MM.1S (cell line): ENCODE data around the gene ENOX1.

ENCODE experiments used
- EZH2 ChIP-seq: fragments of 300-600 bp; sonication (generic); optimal IDR thresholded peaks from 2 replicates; pipeline ENCODE3; 2017; ENCODE audit warnings: low read depth, mild to moderate bottlenecking, antibody characterized with exemption, low read length, mixed read lengths
- EZH2phosphoT487 ChIP-seq: fragments of 300-600 bp; sonication (generic); IDR thresholded peaks from 2 replicates; pipeline ENCODE4 v1.6.1; 2018; ENCODE audit warnings: antibody characterized with exemption, low read length
- TF ChIP-seq, protein P1 (sequence below): fragments of 300-600 bp; sonication (generic); IDR thresholded peaks from 2 replicates; pipeline ENCODE4 v1.5.1; 2016; ENCODE audit warnings: antibody characterized with exemption, low read length, mixed read lengths

DNA sequence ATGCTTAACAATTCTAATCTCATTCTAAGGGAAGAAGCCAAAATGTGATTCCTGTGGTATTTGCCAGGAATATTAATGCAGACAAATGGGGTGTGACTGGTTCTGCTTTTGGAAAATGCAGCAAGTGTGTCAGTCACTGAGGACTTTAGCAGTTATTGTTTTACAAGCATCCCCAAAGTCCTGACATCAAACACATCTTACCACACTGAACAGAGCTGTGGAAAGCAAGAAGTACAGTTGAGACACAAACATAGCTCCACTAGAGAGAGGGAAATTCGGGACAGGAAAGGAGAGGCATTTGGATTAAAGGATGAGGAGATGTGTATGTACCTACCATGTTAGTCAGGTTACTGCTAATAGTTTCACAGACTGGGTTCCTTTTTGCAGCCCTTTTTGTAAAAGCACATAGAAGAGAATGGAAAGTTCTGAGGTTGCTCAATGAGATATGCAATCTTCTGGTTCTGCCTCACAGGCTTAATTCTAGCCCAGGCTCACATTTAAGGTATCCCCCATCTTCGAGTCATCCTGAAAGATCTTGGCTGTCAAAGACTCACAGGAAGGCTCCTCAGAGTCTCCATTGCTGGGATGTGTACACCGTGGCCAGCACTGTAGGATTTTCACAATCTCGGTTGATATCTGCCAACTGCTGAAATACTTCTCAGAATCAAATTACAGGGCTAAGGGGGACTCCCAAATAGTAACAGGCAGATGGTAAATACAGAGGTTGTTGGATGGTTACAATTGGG lies 446.8 kb downstream of the ENOX1 start:
- TF ChIP-seq, protein P1, sequence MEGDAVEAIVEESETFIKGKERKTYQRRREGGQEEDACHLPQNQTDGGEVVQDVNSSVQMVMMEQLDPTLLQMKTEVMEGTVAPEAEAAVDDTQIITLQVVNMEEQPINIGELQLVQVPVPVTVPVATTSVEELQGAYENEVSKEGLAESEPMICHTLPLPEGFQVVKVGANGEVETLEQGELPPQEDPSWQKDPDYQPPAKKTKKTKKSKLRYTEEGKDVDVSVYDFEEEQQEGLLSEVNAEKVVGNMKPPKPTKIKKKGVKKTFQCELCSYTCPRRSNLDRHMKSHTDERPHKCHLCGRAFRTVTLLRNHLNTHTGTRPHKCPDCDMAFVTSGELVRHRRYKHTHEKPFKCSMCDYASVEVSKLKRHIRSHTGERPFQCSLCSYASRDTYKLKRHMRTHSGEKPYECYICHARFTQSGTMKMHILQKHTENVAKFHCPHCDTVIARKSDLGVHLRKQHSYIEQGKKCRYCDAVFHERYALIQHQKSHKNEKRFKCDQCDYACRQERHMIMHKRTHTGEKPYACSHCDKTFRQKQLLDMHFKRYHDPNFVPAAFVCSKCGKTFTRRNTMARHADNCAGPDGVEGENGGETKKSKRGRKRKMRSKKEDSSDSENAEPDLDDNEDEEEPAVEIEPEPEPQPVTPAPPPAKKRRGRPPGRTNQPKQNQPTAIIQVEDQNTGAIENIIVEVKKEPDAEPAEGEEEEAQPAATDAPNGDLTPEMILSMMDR = no peak
- TF ChIP-seq EZH2 (no peak), EZH2phosphoT487 (no peak)
